Measurements from ENCODE around the gene LRRC19. TPM values are rescaled to one million over a fixed set of nuclear protein-coding genes. Genes with fewer than 3 reads are reported as not detected.

The LRRC19 gene
- total and polyA plus RNA-seq, 11 donors, result not detected

- intact Hi-C loops (cut with DNase I), result loop anchor here in 4 of 10 donors (5.0 kb wide), 2 partner anchors 48 to 53 kb away; partner anchors contain the start of gene CAAP1 (in 3 of the 4)
- H3K9me3 ChIP-seq, result no peaks in the 10 kb centered on the region
- peak overlapping the region in 1 of 12 donors; percentile 95 for H3K27ac ChIP-seq
- no peak for TF ChIP-seq CTCF (IDR thresholded peaks at IDR 0.05)
- no peak for TF ChIP-seq POLR2A (IDR thresholded peaks at IDR 0.05)
- DNase-seq (no peak), ATAC-seq (no peak)
- WGBS, 4 donors, result 22 to 36% (median 36%) methylated on average over 2 of the region's 2 CpGs
- H3K4me1 ChIP-seq, result peaks cover 5 to 43% (median 31%) of the 10 kb centered on the region in 12 donors
- H3K36me3 ChIP-seq, result no peaks in the 10 kb centered on the region
- H3K27me3 ChIP-seq, result no peaks in the 10 kb centered on the region
- H3K4me3 ChIP-seq, result peak overlapping the region in 9 of 12 donors; percentile 91 to 99 (median 96)
Observed at GRCh38 chr9:26945591-26945990, 59.9 kb downstream of the LRRC19 start.

Other genes starting within 250 kb of the LRRC19 start
- gene CAAP1, start 112.9 kb downstream of the LRRC19 start, total RNA-seq, result 10 to 100 TPM in 1 of 9 donors, 1 to 10 TPM in 8; 4.8 to 10.8 (median 7.6) TPM
- 1 to 10 TPM; 5.5 to 6.8 TPM for gene CAAP1, start 112.9 kb downstream of the LRRC19 start, polyA plus RNA-seq
- 10 to 100 TPM; 28.0 to 42.5 (median 34.2) TPM for gene PLAA, start 58.4 kb downstream of the LRRC19 start, total RNA-seq
- gene PLAA, start 58.4 kb downstream of the LRRC19 start, polyA plus RNA-seq, result 10 to 100 TPM in 1 of 2 donors, 1 to 10 TPM in 1; 9.1 to 32.4 TPM
- 10 to 100 TPM in 3 of 9 donors, 1 to 10 TPM in 6; 8.3 to 12.7 (median 9.6) TPM for gene IFT74, start 49.3 kb downstream of the LRRC19 start, total RNA-seq
- 10 to 100 TPM in 1 of 2 donors, 1 to 10 TPM in 1; 5.3 to 11.4 TPM for gene IFT74, start 49.3 kb downstream of the LRRC19 start, polyA plus RNA-seq
- gene TEK, start 103.6 kb upstream of the LRRC19 start, total RNA-seq, result 10 to 100 TPM; 11.9 to 36.5 (median 19.2) TPM
- 10 to 100 TPM in 1 of 2 donors, 1 to 10 TPM in 1; 6.4 to 17.7 TPM for gene TEK, start 103.6 kb upstream of the LRRC19 start, polyA plus RNA-seq